Measurements from ENCODE around the gene PDE6G. TPM values are rescaled to one million over a fixed set of nuclear protein-coding genes. Genes with fewer than 3 reads are reported as not detected.
A peak's percentile ranks its signal among the peaks of the same experiment; 100 is the strongest.

Gene PDE6G
- total and polyA plus RNA-seq, 2 of the 13 experiments (the other 11 are each of a cell fraction or from before 2014, with no cell fraction given): 1.4 to 6.7 TPM

GRCh38 chr17:81655378-81656117 is 794 bp downstream of the PDE6G start (continued):
- TF ChIP-seq ZNF691 (CRISPR knock-in tag; IDR thresholded peaks at IDR 0.05; ENCODE audit: borderline replicate concordance, low read depth) (0 out of 2 replicates have a peak, but pooled peaks have one; percentile 57), ARHGAP35 (CRISPR knock-in tag; IDR thresholded peaks at IDR 0.05; ENCODE audit: borderline replicate concordance) (no peak; the same call in 1 of the 2 replicates), CC2D1A (CRISPR knock-in tag; IDR thresholded peaks at IDR 0.05) (no peak), ZNF678 (CRISPR knock-in tag; IDR thresholded peaks at IDR 0.05) (0 out of 2 replicates have a peak, but pooled peaks have one; percentile 59), ZBTB21 (CRISPR knock-in tag; IDR thresholded peaks at IDR 0.05) (no peak), BCL3 (CRISPR knock-in tag; IDR thresholded peaks at IDR 0.05) (0 out of 2 replicates have a peak, but pooled peaks have one; percentile 53), ZSCAN21 (CRISPR knock-in tag; IDR thresholded peaks at IDR 0.05; ENCODE audit: borderline replicate concordance) (no peak), HMG20A (CRISPR knock-in tag; IDR thresholded peaks at IDR 0.05; ENCODE audit: borderline replicate concordance) (0 out of 2 replicates have a peak, but pooled peaks have one; percentile 16), SP4 (CRISPR knock-in tag; IDR thresholded peaks at IDR 0.05) (no peak), ZNF747 (CRISPR knock-in tag; IDR thresholded peaks at IDR 0.05; ENCODE audit: borderline replicate concordance) (peak; percentile 60; the same call in 1 of the 2 replicates), PHB2 (IDR thresholded peaks at IDR 0.05; ENCODE audit: partially characterized antibody) (no peak), MIER2 (CRISPR knock-in tag; IDR thresholded peaks at IDR 0.05) (0 out of 2 replicates have a peak, but pooled peaks have one; percentile 21), ZNF839 (CRISPR knock-in tag; IDR thresholded peaks at IDR 0.05; ENCODE audit: borderline replicate concordance) (no peak), RORA (CRISPR knock-in tag; IDR thresholded peaks at IDR 0.05) (no peak), TERF1 (CRISPR knock-in tag; IDR thresholded peaks at IDR 0.05) (no peak), RNF2 (conservative IDR thresholded peaks at IDR 0.05; ENCODE audit: low read depth) (peak; percentile 69), ZNF501 (CRISPR knock-in tag; IDR thresholded peaks at IDR 0.05) (0 out of 2 replicates have a peak, but pooled peaks have one; percentile 73), ELF3 (CRISPR knock-in tag; IDR thresholded peaks at IDR 0.05) (peak; percentile 40; the same call in 1 of the 2 replicates), ZBTB7A (CRISPR knock-in tag; IDR thresholded peaks at IDR 0.05) (peak; percentile 37; the same call in 1 of the 2 replicates), NFE2L2 (IDR thresholded peaks at IDR 0.05; ENCODE audit: low read length) (no peak), REL (CRISPR knock-in tag; conservative IDR thresholded peaks at IDR 0.05) (no peak), TP53 (CRISPR knock-in tag; conservative IDR thresholded peaks at IDR 0.05) (no peak), PAWR (CRISPR knock-in tag; IDR thresholded peaks at IDR 0.05; ENCODE audit: borderline replicate concordance) (no peak), ONECUT2 (CRISPR knock-in tag; IDR thresholded peaks at IDR 0.05) (no peak)
- TF ChIP-seq, protein P1, sequence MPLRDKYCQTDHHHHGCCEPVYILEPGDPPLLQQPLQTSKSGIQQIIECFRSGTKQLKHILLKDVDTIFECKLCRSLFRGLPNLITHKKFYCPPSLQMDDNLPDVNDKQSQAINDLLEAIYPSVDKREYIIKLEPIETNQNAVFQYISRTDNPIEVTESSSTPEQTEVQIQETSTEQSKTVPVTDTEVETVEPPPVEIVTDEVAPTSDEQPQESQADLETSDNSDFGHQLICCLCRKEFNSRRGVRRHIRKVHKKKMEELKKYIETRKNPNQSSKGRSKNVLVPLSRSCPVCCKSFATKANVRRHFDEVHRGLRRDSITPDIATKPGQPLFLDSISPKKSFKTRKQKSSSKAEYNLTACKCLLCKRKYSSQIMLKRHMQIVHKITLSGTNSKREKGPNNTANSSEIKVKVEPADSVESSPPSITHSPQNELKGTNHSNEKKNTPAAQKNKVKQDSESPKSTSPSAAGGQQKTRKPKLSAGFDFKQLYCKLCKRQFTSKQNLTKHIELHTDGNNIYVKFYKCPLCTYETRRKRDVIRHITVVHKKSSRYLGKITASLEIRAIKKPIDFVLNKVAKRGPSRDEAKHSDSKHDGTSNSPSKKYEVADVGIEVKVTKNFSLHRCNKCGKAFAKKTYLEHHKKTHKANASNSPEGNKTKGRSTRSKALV (CRISPR knock-in tag; IDR thresholded peaks at IDR 0.05): peak; percentile 39; the same call in 1 of the 2 replicates
